ENCODE measurements around the gene CPN2.

Gene CPN2

DNA sequence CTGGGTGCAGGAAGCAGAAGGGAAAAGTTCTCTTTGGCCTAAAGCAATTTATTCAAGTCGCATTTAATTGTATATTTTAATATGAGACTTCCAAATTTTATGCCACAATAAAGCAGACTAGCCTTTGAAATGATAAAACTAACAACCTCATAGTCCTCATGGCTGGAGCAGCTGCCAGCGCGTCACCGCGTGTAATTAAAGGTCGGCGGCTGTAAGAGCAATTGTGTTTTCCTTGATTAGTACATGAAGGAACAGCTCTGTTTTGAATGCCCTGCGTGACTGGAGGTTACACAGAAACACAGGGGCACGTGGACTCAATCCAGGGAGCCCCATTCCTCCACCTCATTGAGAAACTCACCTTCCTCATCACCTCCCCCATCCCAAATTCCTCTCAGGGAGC, 28.5 kb upstream of the CPN2 start:
- DNase-seq = no peak

DNA sequence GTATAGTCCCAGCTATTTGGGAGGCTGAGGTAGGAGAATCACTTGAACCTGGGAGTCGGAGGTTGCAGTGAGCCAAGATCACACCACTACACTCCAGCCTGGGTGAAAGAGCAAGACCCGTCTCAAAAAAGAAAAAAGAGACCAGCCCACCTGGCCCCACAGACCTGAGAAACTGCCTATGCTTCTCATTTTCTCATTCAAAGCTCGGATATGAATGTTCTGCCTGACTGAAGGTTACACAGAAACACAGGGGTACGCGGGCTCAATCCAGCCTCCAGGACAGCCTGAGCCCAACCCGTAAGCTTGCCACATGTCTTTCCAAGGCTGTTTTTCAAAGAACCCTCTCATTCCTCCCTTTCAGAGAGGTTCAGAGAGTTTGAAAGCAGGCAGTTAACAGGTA, 28.1 kb upstream of the CPN2 start:
- DNase-seq = no peak

DNA sequence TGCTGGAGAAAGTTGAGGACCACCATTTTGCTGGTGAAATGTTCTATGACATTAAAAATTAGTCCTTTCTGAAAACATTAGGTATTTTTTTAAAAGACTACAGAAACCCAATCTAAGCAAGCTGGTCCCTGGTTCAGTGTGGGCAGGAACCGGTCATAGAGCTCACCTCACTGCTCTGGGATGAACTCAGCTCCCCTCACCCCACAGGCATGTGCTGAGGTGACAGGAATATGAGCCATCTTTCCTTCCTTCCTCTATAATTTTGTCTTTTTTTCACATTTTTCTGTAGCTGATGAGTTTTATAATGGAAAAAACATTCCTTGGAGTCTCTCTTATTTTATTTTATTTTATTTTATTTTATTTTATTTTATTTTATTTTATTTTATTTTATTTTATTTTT, 26.6 kb upstream of the CPN2 start:
- DNase-seq = no peak

DNA sequence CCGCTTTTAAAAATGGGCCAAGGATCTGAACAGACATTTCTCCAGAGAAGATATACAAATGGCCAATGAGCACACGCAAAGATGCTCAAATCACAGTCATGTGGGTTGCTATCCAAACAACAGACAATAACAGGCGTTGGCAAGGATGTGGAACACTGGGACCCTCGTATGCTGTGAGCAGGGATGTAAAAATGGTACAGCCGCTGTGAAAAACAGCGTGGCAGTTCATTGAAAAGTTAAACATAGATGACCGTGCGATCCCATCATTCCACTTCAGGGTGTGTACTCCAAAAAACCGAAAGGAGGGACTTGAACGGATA, 25.1 kb upstream of the CPN2 start:
- DNase-seq = no peak

DNA sequence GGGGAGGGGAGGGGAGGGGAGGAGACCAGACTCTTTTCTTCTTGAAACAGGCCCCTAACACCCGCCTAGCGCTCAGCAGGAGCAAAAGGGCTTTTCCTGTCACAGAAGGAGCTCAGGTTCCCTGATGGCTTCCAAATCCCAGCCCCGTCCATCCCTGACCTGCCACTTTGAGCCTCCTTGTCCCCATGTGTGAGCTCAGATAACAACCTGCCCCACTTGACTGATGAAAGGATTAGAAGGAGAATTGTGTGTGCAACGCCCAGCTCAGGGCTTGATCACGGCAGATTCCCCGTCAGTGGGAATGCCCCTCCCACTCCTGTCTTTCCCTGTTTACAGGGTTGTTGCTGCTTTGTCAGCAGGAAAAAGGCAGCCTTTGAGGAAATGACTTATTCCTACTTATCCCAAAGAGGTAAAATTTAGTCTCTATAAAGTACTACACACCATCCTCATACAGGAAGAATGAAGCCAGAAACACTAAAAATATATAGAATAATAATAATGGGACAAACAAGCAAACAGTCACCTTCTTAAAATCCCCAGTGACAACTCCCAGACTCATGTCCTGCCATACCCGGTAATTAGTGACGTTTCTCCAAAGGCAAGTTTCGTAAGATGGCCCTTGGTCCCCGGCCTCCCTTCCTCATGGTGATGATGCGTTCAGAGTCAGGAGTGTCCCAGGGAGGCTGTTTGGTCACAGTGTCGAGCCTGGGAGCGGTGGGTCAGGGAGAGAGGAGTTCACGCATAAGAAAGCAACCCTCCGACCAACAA, 24.5 kb upstream of the CPN2 start:
- DNase-seq = no peak

DNA sequence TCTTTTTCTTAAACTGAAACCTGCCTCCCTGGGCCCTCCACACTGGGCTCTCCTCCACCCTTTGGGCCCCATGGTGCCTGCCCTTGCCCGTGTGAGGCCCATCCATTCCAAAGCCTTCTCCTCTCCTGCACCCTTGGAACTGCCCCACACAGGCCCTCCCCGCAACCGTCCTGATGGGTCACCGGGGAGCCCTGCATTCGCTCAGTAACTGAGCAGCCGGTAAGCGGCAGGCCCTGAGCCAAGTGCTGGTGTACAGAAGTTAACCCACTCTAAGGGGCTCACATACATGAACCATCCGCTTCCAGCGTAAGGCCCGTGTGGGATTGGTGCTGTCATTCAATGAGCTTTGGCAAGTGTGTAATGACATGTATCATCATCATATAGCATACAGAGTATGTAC, 23.8 kb upstream of the CPN2 start:
- no peak for DNase-seq

DNA sequence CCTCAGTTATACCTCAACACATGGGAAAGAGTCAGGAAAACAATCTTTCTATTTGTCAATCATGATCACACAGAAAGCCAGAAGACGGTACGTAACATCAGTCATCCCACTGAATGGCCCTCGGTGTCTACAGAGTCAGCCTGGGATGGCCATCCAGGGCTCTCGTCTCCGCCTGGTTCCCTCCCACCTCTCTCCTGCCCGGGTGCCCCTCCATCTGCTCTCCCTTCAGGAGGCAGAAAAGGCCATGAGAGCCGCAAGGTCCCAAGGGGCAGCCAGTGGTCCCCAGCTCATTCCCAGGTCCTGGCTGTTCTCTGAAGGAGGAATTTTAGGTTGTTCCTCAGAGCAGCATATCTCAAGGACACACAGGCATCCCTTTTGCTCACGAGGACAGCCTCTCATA, 22.8 kb upstream of the CPN2 start:
- DNase-seq = no peak

DNA sequence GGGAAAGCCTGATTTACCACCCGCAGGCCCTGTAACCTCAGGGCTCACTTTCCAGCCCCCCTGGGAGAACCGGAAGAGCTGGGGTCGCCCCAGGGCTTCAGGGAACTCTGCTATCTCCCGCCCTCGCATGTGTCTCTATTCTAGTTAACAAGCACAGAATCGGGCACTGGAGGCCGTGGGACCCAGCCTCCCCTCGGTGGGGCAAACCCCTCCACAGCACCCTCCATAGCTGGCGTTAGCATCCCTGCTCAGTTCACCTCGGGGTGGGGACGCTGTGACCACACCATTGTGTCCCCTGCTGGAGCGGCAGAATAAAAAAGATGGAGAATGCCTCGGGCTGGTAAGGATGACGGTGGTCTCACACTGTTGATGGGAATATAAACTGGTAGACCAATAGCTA, 21.9 kb upstream of the CPN2 start:
- no peak for DNase-seq

DNA sequence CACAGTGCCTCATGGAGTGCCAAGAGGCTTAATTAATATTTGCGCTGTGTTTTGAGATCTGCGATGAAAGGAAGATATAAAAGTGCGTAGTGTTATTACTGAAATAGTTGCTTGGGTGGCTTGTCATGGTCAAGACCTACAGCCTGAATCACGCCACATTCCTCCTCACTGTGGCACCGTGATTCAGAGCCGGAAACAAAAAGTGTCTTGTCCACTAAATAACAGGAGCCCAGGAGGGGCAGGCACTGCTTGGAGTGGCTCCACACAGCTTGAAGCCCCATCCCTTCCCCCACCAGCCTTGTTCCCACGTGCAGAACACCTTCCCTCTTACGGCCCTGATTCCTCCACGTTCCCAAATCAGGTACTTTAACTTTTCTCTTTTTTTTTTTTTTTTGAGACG, 19.6 kb upstream of the CPN2 start:
- no peak for DNase-seq

DNA sequence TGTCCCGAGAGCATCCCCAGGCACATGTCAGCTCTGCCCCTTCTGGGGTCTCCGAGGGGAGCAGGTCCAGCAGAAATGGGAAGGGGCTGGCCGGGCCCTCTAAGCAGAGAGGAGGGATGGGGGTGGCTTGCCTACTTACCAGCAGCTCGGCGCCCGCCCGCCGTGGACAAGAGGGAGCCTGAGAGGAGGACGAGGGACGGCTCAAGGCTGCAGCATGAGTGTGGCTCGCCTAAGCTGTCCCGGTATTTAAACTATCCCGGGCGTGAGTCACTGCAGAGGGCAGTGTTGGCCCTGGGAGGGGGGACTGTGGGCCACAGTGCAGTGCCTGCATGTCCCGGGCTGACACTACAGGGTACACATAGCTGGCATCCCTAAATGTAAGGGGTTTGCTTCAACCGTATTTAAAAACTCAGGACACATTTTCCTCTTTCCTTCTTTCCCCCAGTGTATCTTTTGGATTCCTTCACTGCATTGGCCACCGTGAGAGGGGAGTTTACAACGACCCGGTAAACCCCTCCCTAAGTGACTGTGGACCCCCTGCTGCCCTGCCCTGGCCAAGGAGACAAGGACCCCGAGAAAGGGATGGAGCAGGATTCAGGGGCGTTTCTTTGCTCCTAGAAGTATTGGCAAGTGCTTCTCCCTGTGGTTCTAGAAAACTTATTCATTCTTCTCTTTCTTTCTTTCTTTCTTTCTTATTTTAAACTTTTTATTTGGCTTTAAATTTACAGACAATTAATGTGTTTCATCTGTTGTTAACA, 18.6 kb upstream of the CPN2 start, which contains the start of gene LRRC15:
Gene LRRC15, minus strand, starts transcription at position 222 of the 758 bp plus-strand sequence. CDS start 8,700 bp downstream, outside the sequence.
- no peak for DNase-seq

DNA sequence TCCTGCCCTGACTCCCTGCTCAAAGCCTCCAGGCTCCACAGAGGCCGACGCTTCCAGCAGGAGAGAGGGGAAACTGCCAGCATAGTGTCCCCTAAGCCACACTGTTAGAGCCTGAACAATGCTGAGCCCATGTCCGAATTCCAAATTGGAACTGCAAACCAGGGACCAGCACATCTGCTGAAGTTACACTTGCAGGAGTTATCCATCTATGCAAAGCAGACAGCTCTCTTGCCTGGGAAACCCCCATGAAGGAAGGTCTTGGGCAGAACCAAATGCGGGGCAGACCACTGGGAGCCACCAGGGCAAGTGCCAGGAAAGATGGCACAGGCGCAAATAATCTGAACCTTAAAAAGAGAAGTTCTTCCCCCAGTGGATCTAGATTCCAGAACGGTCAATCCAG, 17.8 kb upstream of the CPN2 start:
- no peak for DNase-seq

DNA sequence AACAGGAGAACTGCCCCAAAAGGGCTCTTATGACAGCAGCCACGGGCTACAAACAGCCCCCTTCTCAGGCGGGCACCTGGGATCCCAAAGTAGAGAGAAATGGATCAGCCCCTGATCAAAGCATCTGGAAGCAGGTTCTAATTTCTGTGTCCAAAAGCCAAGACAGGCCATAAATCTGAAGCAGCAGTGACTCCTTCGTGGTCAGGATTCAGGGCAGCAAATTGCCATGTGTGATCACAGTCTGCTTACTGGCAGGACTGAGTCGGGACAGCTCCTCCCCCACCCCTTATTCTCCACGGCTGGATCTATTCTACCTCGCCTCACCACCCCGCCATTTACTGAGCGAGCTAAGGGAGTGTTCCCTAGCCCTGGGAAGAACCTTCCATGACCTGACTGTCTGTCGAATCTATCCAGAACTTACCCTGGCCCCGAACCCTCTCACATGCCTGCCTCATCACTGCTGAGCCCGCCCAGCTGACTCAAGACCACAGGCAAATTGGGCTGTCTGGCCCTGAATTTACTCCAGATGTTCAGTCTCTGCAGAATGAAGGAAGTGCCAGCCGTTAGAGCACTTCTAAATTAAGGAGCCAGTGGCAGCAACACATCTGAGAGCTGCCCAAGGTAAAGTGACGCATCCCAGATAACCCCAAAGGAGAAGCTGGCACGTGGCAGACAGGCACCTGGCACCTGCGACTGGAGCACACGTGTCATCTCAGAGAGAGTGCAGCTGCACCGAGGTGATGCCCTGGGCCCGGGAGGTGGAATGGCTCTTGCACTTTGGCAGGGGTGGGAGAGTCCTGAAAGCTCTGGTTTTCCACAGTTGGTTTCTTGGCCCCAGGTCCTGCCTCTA, 17.1 kb upstream of the CPN2 start:
- DNase-seq = no peak

DNA sequence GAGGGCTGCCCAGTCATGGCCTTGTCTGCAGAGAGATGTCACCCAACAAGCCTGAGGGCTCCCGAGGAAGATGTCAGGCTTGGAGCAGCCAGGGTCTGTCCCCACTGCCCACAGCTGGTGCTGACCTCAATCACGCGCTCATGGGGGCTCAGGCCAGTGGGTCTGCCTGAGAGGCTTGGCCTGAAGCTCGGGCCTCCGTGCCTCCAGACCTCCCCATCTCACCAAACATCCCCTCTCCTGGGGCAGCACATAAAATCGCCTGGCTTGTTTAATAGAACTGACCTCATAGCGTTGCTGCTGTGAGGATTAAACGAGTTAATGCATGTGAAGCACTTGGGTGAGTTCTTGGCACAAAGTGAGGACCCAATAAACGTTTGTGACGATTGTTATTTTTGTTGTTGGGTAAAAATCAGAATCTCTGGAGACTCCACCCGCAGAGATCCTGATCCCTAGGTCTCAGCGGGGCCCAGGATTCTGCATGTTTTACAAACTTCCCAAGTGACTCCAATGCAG, 14.9 kb upstream of the CPN2 start:
- DNase-seq = no peak

DNA sequence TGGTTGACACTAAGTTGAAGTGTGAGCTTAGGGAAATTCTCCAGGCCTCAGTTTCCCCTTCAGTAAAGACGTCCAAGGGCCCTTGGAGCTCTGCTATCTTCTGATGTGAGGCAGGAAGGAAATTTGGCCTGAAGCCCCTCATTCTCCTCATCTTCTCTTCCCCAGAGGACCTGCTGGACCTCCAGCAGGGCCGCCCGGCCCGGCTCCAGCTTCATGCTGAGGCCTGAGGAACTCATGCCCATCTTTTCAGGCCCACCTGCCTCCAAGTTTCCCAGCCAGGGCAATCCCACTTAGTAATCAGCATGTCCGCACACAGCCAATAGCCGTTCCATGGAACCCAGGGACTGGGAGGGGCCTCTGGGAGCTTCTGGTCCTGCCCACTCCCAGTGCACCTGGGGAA, 14.4 kb upstream of the CPN2 start:
- DNase-seq = no peak

DNA sequence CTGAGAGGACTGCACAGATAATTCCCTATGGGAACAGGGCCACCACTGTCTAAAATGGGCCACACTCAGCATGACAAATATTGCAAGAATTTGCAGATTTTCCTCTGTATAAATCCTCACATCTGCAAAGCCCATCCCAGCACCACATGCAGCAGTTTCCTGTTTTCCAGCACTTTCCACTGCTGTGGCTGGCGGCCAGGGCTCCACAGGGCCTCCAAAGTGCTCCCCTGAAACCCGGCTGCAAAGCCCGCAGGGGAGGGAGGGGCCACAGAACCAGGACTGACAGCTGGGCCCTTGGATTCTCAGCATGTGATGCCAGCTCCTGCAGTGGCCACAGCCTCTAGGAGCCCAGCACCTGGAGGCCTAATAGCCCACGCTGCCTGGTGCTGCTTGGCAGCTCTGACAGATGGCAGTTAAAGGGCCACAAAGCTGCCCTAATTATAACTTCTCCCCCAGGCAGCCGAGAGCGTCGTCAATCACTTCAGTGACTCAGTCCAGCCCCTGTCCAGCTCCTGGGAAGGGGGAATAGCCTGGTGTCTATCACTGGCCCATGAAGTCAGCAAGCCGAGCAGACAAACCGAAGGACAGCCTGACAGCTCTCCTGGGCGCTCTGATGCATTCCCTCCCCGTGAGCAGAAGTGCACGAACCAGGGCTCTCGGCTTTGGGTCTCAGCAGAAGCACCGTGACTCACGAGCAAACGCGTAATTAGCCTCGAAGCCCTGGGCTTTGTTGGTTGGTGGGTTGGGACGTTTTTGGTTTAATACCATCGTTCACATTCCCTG, 13.7 kb upstream of the CPN2 start:
- no peak for DNase-seq

DNA sequence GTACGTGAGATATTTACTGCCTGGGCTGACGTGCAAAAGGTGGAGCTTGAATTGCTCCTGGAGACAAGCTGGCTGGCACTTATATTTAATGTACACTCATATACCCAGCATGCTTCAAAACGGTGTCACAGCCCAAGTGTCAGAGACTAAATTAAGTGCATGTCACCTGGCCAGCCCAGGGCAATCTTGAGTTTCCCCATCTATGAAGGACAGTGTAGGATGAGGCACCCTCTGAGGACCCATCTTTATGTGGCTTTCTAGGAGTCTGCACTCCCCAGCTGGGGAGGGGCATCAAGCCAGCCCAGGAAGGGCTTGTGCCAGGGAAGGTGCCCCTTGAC, 13.2 kb upstream of the CPN2 start:
- no peak for DNase-seq

DNA sequence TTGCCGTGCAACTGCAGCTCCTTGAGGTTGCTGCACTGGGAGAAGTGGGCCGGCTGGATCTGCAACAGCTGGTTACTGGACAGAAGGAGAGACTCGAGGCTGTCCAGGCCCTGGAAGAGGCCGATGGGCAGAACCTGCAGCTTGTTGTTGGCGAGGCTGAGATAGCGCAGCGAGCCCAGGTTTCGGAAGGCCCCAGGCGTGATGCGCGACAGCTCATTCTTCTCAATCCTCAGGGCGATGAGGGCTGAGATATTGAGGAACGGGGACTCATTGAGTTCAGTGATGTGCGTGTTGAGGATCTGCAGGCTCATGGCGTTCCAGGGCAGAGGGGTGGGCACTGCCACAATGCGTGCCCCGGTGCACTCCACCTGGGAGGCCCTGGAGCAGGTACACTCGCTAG, 9.4 kb upstream of the CPN2 start:
- no peak for DNase-seq

DNA sequence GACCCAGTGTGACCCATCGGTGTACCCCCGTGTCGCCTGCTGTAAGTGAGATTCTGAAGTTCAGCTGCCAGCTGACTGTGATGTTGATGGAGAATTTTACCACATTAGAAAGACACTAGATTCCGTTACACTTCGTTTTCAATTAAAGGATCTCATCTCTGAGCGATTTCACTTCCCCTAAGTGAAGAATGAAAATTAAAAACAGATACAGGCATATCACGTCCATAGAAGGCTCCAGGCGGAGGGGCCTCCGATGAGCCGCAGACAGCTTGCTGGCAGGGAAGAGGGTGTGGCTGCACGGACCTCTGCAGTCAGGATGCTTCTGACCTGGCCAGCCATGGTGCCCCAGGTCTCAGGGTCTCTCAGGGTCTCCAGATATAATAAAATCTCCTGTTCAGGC, 6.6 kb upstream of the CPN2 start:
- DNase-seq = no peak

DNA sequence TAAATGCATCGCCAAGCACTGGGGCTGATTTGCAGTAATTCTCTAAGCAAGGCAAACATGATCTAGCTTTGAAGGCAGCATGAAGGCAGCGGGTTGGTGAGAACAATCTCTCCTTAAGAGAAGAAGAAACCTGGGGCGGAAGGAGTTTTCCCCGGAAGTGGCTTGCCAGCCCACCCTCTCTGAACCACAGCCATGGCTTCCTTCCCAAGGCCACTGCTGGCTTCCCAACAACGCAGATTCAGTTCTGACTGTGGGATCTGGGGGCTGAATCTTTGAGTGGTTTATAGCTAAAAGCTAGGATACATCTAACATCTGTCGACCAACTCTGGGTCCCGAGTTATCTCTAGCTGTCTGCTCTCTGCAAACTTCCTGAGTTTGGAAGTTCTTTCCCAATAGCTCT, 4.3 kb upstream of the CPN2 start:
- DNase-seq = no peak

DNA sequence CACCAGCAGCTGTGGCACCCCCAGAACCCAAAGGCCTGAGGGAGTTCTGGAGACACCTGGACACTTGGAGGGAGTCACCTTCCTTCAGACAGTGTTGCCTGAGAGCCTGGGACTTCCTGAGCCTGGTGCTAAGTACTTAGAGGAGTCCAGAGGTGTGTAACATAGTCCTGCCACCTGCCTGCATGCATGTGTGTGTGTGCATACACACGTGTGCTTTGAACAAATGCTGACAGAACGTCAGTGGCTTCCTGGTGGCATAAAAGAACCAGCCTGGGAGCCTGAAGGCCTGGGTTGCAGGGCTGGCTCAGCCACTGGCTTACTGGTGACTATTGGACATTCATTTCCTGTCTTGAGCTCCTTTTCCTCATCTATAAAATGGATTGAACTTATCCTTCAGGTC, 3.2 kb upstream of the CPN2 start:
- DNase-seq = no peak

DNA sequence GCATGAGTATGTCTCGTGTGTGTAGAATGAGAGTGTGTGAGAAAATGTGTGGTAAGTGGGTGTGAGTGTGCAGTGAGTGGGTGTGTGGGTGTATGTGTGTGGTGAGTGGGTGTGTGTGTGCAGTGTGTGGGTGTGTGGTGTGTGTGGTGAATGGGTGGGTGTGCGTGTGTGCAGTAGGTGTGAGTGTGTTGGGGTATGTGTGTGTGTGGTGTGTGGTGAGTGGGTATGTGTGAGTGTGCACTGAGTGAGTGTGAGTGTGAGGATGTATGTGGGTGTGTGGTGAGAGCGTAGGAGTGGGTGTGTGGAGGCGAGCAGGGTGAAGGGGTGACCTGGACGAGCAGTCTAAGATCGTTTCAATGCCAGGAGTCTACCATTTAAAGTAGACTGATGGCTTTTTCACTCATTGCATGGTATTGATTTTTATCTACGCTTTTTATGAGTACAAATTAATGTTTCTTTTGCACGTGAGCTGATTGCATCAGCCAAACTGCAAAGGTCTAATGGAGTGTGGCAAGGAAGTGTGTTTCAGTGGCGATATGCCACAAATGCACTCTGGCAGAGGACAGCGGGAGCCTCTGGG, 1.6 kb upstream of the CPN2 start:
- DNase-seq = no peak

DNA sequence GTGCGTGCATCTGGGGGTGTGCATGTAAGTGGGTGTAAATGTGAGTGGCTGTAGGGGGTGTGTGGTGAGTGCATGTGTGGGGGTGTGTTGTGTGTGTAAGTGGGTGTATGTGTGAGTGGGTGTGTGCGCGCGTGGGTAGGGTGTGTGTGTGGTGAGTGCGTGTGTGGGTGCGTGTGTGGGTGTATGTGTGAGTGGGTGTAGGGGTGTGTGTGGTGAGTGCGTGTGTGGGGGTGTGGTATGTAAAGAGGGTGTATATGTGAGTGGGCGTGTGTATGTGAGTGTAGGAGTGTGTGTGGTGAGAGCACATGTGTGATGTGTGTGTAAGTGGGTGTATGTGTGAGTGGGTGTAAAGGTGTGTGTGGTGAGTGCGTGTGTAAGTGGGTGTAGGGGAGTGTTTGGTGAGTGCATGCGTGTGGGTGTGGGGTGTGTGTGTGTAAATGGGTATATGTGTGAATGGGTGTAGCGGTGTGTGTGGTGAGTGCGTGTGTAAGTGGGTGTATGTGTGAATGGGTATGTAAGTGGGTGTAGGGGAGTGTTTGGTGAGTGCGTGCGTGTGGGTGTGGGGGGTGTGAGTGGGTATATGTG, 916 bp upstream of the CPN2 start:
- no peak for DNase-seq

All from GF-D8 (cell line).